Measurements from ENCODE around the gene G3BP1. TPM values are rescaled to one million over a fixed set of nuclear protein-coding genes. Genes with fewer than 3 reads are reported as not detected.

G3BP1 gene
- total RNA-seq, 1 experiment from 2014 or later, result 290 TPM

DNA sequence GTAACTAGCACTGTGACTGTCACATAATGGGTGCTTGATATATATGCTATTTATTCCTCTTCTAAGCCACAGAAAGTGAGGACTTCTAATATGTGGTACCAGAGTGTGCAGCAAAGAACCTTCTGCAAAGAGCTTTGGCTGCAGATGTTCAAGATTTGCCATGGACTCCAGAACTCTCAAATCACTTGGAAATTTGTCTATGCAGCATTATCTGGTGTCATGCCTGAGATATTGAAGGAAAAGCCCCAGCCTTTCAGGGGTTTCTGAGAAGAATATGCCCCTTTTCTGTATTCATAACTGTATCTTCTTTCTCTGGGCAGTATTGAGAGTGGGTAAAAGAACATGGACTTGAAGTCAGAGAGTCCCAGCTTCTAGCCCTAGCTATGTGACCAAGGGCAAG, 4.8 kb upstream of the G3BP1 start:
- intact Hi-C loops (cut with micrococcal nuclease; ENCODE audit: unreplicated experiment), result no loop called here
- no peaks in the 10 kb centered on the region for H3K27me3 ChIP-seq (ENCODE audit: control insufficient read depth, insufficient read depth, low read length)

DNA sequence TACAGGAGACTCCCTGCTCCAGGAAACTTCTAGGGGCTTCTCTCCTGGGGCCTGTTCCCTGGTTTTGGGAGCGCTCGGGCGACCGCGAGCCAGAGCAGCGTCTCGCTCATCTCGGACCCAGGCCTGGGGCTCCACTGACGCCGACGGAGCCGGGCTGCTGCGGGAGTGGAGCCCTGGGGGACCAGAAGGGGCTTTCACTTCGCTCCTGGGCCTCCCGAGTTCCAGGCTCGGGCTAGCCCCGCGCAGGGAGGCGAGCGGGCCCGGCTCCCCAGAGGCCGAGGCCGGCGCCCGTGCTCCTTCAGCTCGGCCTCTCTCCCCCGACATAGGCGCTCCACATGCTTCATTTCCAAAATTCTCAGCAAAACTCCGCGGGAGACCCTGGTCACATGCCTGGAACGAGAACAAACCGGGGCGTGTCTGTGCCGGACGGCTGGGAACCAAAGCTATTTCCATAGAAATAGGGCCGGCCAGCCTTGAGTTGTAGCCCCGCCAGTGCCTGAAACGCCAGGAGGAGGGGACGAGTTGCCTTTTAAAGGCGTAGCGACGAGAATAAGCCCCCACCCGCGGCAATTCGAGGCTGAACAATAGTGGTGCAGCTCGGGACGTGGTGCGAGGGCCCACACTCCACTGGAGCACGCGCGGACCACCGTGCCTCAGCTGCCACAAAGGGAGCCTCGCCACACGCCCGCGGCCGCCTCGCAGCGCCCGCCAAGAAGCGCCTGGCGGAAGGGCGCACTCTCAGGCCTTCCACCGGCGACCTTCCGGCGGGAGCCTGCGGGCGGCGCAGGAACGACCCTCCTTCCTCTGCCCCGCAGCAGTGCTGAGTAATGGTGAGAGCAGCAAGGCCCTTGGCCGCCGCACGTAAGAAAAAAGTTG, 1.1 kb upstream of the G3BP1 start:
- Histone ChIP-seq H3K4me1 (ENCODE audit: control insufficient read depth, insufficient read depth, low read length) (peaks cover 17% of the 10 kb centered on the region), H3K36me3 (ENCODE audit: control insufficient read depth, insufficient read depth, low read length) (peaks cover 2% of the 10 kb centered on the region; the same call in 1 of the 2 replicates), H3K4me3 (ENCODE audit: low read depth in 2 of 2, low read length in 2 of 2) (peak overlapping the region; percentile 55 to 77), H3K27me3 (ENCODE audit: control insufficient read depth, insufficient read depth, low read length) (no peaks in the 10 kb centered on the region), H3K27ac (ENCODE audit: low read length) (peak overlapping the region; percentile 97), H3K9me3 (ENCODE audit: control insufficient read depth, insufficient read depth, low read depth, low read length) (no peaks in the 10 kb centered on the region)
- CTCF ChIA-PET, result interaction anchor here (0.6 to 1.2 kb wide), 4 partner anchors 62 to 250 kb away, joined by 3 to 7 read pairs (median 5); no protein-coding TSS in a partner anchor
- ATAC-seq (peak; percentile 17), DNase-seq (ENCODE audit: low read depth, low spot score) (no peak)
- 0 out of 2 replicates have a peak, but pooled peaks have one; percentile 32 for TF ChIP-seq SIN3A (IDR thresholded peaks at IDR 0.05; ENCODE audit: borderline replicate concordance, insufficient read depth, low read depth, low read length)
- TF ChIP-seq, protein P1, sequence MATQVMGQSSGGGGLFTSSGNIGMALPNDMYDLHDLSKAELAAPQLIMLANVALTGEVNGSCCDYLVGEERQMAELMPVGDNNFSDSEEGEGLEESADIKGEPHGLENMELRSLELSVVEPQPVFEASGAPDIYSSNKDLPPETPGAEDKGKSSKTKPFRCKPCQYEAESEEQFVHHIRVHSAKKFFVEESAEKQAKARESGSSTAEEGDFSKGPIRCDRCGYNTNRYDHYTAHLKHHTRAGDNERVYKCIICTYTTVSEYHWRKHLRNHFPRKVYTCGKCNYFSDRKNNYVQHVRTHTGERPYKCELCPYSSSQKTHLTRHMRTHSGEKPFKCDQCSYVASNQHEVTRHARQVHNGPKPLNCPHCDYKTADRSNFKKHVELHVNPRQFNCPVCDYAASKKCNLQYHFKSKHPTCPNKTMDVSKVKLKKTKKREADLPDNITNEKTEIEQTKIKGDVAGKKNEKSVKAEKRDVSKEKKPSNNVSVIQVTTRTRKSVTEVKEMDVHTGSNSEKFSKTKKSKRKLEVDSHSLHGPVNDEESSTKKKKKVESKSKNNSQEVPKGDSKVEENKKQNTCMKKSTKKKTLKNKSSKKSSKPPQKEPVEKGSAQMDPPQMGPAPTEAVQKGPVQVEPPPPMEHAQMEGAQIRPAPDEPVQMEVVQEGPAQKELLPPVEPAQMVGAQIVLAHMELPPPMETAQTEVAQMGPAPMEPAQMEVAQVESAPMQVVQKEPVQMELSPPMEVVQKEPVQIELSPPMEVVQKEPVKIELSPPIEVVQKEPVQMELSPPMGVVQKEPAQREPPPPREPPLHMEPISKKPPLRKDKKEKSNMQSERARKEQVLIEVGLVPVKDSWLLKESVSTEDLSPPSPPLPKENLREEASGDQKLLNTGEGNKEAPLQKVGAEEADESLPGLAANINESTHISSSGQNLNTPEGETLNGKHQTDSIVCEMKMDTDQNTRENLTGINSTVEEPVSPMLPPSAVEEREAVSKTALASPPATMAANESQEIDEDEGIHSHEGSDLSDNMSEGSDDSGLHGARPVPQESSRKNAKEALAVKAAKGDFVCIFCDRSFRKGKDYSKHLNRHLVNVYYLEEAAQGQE (IDR thresholded peaks at IDR 0.05; ENCODE audit: insufficient read depth in 1 of 2, low read depth in 2 of 2, low read length in 1 of 2), result no peak
- intact Hi-C loops (cut with micrococcal nuclease; ENCODE audit: unreplicated experiment) (no loop called here), in situ Hi-C loops (cut with HindIII; ENCODE audit: low pct_unique_long_range_greater_than_20kb, low sequenced_read_pairs) (no loop called here)
- BruUV-seq (replicated peaks), result TSS peak; percentile 84
- POLR2A ChIA-PET, result interaction anchor here (0.6 to 1.0 kb wide), 3 partner anchors 18 to 71 kb away, joined by 3 to 4 read pairs (median 3); no protein-coding TSS in a partner anchor

More for the DNA sequence above, 4.8 kb upstream of the G3BP1 start:
- POLR2A ChIA-PET, result interaction anchor here (0.6 kb wide), 1 partner anchor 62 kb away, joined by 5 read pairs; no protein-coding TSS in a partner anchor
- CTCF ChIA-PET, result no interaction called here
- Histone ChIP-seq H3K4me3 (ENCODE audit: low read depth in 2 of 2, low read length in 2 of 2) (no peak overlapping the region), H3K9me3 (ENCODE audit: control insufficient read depth, insufficient read depth, low read depth, low read length) (no peaks in the 10 kb centered on the region), H3K36me3 (ENCODE audit: control insufficient read depth, insufficient read depth, low read length) (no peaks in the 10 kb centered on the region), H3K4me1 (ENCODE audit: control insufficient read depth, insufficient read depth, low read length) (no peaks in the 10 kb centered on the region), H3K27ac (ENCODE audit: low read length) (no peak overlapping the region)
- no peak for DNase-seq (ENCODE audit: low read depth, low spot score)
- TF ChIP-seq, protein P2, sequence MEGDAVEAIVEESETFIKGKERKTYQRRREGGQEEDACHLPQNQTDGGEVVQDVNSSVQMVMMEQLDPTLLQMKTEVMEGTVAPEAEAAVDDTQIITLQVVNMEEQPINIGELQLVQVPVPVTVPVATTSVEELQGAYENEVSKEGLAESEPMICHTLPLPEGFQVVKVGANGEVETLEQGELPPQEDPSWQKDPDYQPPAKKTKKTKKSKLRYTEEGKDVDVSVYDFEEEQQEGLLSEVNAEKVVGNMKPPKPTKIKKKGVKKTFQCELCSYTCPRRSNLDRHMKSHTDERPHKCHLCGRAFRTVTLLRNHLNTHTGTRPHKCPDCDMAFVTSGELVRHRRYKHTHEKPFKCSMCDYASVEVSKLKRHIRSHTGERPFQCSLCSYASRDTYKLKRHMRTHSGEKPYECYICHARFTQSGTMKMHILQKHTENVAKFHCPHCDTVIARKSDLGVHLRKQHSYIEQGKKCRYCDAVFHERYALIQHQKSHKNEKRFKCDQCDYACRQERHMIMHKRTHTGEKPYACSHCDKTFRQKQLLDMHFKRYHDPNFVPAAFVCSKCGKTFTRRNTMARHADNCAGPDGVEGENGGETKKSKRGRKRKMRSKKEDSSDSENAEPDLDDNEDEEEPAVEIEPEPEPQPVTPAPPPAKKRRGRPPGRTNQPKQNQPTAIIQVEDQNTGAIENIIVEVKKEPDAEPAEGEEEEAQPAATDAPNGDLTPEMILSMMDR (IDR thresholded peaks at IDR 0.05), result no peak
- TF ChIP-seq, protein P1 (IDR thresholded peaks at IDR 0.05; ENCODE audit: insufficient read depth in 1 of 2, low read depth in 2 of 2, low read length in 1 of 2), result no peak
- TF ChIP-seq SIN3A (IDR thresholded peaks at IDR 0.05; ENCODE audit: borderline replicate concordance, insufficient read depth, low read depth, low read length), result no peak
- no peak for TF ChIP-seq POLR2AphosphoS5 (IDR thresholded peaks at IDR 0.05; ENCODE audit: low read depth, low read length)
- TF ChIP-seq TCF7L2 (IDR thresholded peaks at IDR 0.05; ENCODE audit: low read depth, low read length), result no peak
- in situ Hi-C loops (cut with HindIII; ENCODE audit: low pct_unique_long_range_greater_than_20kb, low sequenced_read_pairs), result no loop called here
- no TSS peak for BruUV-seq (replicated peaks)
- no peak for ATAC-seq

All from Panc1 (cell line).